Measurements from ENCODE around the gene LPP.

- TF ChIP-seq CTCF (IDR thresholded peaks at IDR 0.05; ENCODE audit: low read depth, low read length, poor library complexity, severe bottlenecking) (no peak), EZH2phosphoT487 (IDR thresholded peaks at IDR 0.05; ENCODE audit: borderline replicate concordance, low read length) (no peak)
Measured at GRCh38 chr3:188188911-188189310, 35.0 kb downstream of the LPP start.
